ENCODE results near the gene CTDNEP1. TPM values are rescaled to one million over a fixed set of nuclear protein-coding genes. Genes with fewer than 3 reads are reported as not detected.

Gene CTDNEP1
- polyA plus RNA-seq, 1 of the 3 experiments (the other 2 are of a cell fraction): 111 TPM

DNA sequence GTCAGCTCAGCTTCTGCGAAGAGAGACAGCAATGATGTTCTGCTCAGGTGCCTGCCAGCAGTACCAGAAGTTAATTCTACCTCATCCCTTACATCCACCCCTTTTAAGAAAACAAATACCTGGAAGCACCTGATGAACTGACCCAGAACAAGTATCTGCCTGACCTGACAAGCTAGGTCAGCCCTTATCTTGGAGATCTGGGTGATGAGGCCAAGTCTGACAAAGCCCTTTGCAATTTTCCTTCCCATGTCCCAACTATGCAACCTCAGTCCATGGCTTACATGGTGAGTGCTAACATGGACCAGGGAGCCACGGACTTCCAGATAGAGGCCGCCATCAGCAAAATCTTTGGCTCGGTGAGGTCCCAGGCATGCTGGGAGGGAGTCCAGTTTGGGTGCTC is 28.2 kb downstream of the CTDNEP1 start:
- no peak overlapping the region for H3K4me3 ChIP-seq (ENCODE audit: low read depth in 2 of 2, low read length in 1 of 2)
- H3K27me3 ChIP-seq (ENCODE audit: insufficient read depth): no peaks in the 10 kb centered on the region
- peaks cover 22% of the 10 kb centered on the region for H3K79me2 ChIP-seq (ENCODE audit: insufficient read depth)
- no peaks in the 10 kb centered on the region for H3K9me2 ChIP-seq
- no peak overlapping the region for H3K4me2 ChIP-seq
- TF ChIP-seq, protein P1, sequence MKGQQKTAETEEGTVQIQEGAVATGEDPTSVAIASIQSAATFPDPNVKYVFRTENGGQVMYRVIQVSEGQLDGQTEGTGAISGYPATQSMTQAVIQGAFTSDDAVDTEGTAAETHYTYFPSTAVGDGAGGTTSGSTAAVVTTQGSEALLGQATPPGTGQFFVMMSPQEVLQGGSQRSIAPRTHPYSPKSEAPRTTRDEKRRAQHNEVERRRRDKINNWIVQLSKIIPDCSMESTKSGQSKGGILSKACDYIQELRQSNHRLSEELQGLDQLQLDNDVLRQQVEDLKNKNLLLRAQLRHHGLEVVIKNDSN (IDR thresholded peaks at IDR 0.05; ENCODE audit: borderline replicate concordance, low read depth): no peak
- TF ChIP-seq EP300 (IDR thresholded peaks at IDR 0.05; ENCODE audit: borderline replicate concordance in 1 of 2, low read depth in 1 of 2, low read length in 1 of 2) (no peak), POLR2AphosphoS5 (IDR thresholded peaks at IDR 0.05; ENCODE audit: low read depth, low read length) (no peak), NRF1 (IDR thresholded peaks at IDR 0.05; ENCODE audit: low read depth, low read length) (no peak), RFX5 (IDR thresholded peaks at IDR 0.05; ENCODE audit: low read length) (no peak), RCOR1 (IDR thresholded peaks at IDR 0.05; ENCODE audit: low read length) (no peak)
- TF ChIP-seq, protein P2, sequence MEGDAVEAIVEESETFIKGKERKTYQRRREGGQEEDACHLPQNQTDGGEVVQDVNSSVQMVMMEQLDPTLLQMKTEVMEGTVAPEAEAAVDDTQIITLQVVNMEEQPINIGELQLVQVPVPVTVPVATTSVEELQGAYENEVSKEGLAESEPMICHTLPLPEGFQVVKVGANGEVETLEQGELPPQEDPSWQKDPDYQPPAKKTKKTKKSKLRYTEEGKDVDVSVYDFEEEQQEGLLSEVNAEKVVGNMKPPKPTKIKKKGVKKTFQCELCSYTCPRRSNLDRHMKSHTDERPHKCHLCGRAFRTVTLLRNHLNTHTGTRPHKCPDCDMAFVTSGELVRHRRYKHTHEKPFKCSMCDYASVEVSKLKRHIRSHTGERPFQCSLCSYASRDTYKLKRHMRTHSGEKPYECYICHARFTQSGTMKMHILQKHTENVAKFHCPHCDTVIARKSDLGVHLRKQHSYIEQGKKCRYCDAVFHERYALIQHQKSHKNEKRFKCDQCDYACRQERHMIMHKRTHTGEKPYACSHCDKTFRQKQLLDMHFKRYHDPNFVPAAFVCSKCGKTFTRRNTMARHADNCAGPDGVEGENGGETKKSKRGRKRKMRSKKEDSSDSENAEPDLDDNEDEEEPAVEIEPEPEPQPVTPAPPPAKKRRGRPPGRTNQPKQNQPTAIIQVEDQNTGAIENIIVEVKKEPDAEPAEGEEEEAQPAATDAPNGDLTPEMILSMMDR (IDR thresholded peaks at IDR 0.05): no peak
- TF ChIP-seq, protein P3, sequence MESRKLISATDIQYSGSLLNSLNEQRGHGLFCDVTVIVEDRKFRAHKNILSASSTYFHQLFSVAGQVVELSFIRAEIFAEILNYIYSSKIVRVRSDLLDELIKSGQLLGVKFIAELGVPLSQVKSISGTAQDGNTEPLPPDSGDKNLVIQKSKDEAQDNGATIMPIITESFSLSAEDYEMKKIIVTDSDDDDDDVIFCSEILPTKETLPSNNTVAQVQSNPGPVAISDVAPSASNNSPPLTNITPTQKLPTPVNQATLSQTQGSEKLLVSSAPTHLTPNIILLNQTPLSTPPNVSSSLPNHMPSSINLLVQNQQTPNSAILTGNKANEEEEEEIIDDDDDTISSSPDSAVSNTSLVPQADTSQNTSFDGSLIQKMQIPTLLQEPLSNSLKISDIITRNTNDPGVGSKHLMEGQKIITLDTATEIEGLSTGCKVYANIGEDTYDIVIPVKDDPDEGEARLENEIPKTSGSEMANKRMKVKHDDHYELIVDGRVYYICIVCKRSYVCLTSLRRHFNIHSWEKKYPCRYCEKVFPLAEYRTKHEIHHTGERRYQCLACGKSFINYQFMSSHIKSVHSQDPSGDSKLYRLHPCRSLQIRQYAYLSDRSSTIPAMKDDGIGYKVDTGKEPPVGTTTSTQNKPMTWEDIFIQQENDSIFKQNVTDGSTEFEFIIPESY (IDR thresholded peaks at IDR 0.05; ENCODE audit: borderline replicate concordance, low read depth): no peak
- TF ChIP-seq, protein P4, sequence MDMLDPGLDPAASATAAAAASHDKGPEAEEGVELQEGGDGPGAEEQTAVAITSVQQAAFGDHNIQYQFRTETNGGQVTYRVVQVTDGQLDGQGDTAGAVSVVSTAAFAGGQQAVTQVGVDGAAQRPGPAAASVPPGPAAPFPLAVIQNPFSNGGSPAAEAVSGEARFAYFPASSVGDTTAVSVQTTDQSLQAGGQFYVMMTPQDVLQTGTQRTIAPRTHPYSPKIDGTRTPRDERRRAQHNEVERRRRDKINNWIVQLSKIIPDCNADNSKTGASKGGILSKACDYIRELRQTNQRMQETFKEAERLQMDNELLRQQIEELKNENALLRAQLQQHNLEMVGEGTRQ (IDR thresholded peaks at IDR 0.05; ENCODE audit: borderline replicate concordance, low read depth, low read length): no peak
- H3K27ac ChIP-seq (ENCODE audit: low read depth in 2 of 2, low read length in 1 of 2): 0 out of 4 replicates have a peak overlapping the region, but pooled peaks of 1 of the 2 experiments have one; percentile 11
- no peak overlapping the region for H3K9ac ChIP-seq
- H3K4me1 ChIP-seq (ENCODE audit: control insufficient read depth in 1 of 2, insufficient read depth in 2 of 2, low read depth in 1 of 2, low read length in 1 of 2): peaks cover 8 to 28% of the 10 kb centered on the region in 2 experiments; a peak in 2 of 4 replicates
- POLR2A ChIA-PET: interaction anchor here (4.9 kb wide), 1 partner anchor 11 kb away, joined by 27 read pairs; the partner anchor contains the start of gene DVL2
- CTCF ChIA-PET: interaction anchor here (3.5 kb wide), 1 partner anchor 9 kb away, joined by 15 read pairs; no protein-coding TSS in a partner anchor
- no peak for DNase-seq
- no peak overlapping the region for H2AFZ ChIP-seq (ENCODE audit: low read depth)
- H3K9me3 ChIP-seq: no peaks in the 10 kb centered on the region
- peaks cover 39% of the 10 kb centered on the region for H3F3A ChIP-seq (replicated peaks; ENCODE audit: insufficient read depth)
- no peaks in the 10 kb centered on the region; the same call in 1 of the 2 replicates for H4K20me1 ChIP-seq (ENCODE audit: insufficient read depth)
- peaks cover 31 to 61% of the 10 kb centered on the region in 2 experiments for H3K36me3 ChIP-seq (replicated peaks in 1 of 2; ENCODE audit: control insufficient read depth in 1 of 2, insufficient read depth in 2 of 2, low read length in 1 of 2)
- WGBS (ENCODE audit: low lambda C conversion rate): 95% methylated on average over 3 of the region's 4 CpGs

DNA sequence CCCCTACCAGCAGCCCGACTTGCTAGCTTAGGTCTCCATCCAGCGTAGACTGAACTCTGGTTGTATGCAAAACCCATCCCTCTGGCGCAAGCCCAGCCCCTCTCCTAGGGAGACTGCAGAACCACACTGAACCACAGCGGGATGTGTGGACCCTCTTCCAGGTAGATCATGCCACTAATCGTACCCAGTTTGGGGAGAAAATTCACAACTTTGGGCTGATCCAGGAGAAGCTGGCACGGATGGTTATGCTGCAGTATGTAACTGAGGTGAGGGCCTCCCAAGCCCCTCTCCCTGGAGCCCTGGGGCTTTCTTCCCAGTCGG is 28.6 kb downstream of the CTDNEP1 start:
- H3K9me3 ChIP-seq: no peaks in the 10 kb centered on the region
- ChIA-PET POLR2A (interaction anchor here (4.9 kb wide), 1 partner anchor 12 kb away, joined by 27 read pairs; the partner anchor contains the start of gene DVL2), CTCF (interaction anchor here (3.5 kb wide), 1 partner anchor 8 kb away, joined by 15 read pairs; no protein-coding TSS in a partner anchor)
- no peaks in the 10 kb centered on the region for H3K9me2 ChIP-seq
- H3K4me1 ChIP-seq (ENCODE audit: control insufficient read depth in 1 of 2, insufficient read depth in 2 of 2, low read depth in 1 of 2, low read length in 1 of 2): peaks cover 12 to 32% of the 10 kb centered on the region in 2 experiments; a peak in 2 of 4 replicates
- H4K20me1 ChIP-seq (ENCODE audit: insufficient read depth): no peaks in the 10 kb centered on the region; the same call in 1 of the 2 replicates
- no peak overlapping the region for H3K9ac ChIP-seq
- no peak overlapping the region for H2AFZ ChIP-seq (ENCODE audit: low read depth)
- H3K4me3 ChIP-seq (ENCODE audit: low read depth in 2 of 2, low read length in 1 of 2): no peak overlapping the region
- 84% methylated on average over 7 of the region's 7 CpGs for WGBS (ENCODE audit: low lambda C conversion rate)
- peaks cover 22% of the 10 kb centered on the region for H3K79me2 ChIP-seq (ENCODE audit: insufficient read depth)
- 0 out of 4 replicates have a peak overlapping the region, but pooled peaks of 1 of the 2 experiments have one; percentile 11 for H3K27ac ChIP-seq (ENCODE audit: low read depth in 2 of 2, low read length in 1 of 2)
- no peaks in the 10 kb centered on the region for H3K27me3 ChIP-seq (ENCODE audit: insufficient read depth)
- no peak overlapping the region for H3K4me2 ChIP-seq
- H3F3A ChIP-seq (replicated peaks; ENCODE audit: insufficient read depth): peaks cover 39% of the 10 kb centered on the region
- TF ChIP-seq SMC3 (IDR thresholded peaks at IDR 0.05; ENCODE audit: low read depth, low read length) (no peak), FOSL2 (IDR thresholded peaks at IDR 0.05; ENCODE audit: borderline replicate concordance, low read depth) (no peak), CHD2 (IDR thresholded peaks at IDR 0.05; ENCODE audit: low read length, partially characterized antibody) (peak; percentile 19), NRF1 (IDR thresholded peaks at IDR 0.05; ENCODE audit: low read depth, low read length) (no peak), RFX5 (IDR thresholded peaks at IDR 0.05; ENCODE audit: low read length) (no peak), JUND (IDR thresholded peaks at IDR 0.05) (peak; percentile 22; the same call in 1 of the 2 replicates), GATA2 (CRISPR knock-in tag; IDR thresholded peaks at IDR 0.05) (no peak)
- TF ChIP-seq, protein P5, sequence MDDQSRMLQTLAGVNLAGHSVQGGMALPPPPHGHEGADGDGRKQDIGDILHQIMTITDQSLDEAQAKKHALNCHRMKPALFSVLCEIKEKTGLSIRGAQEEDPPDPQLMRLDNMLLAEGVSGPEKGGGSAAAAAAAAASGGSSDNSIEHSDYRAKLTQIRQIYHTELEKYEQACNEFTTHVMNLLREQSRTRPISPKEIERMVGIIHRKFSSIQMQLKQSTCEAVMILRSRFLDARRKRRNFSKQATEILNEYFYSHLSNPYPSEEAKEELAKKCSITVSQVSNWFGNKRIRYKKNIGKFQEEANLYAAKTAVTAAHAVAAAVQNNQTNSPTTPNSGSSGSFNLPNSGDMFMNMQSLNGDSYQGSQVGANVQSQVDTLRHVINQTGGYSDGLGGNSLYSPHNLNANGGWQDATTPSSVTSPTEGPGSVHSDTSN (IDR thresholded peaks at IDR 0.05): 0 out of 2 replicates have a peak, but pooled peaks have one; percentile 0
- no peak for DNase-seq
- H3K36me3 ChIP-seq (replicated peaks in 1 of 2; ENCODE audit: control insufficient read depth in 1 of 2, insufficient read depth in 2 of 2, low read length in 1 of 2): peaks cover 28 to 57% of the 10 kb centered on the region in 2 experiments
